NCI-H146 treated with DMSO at 0.1 percent for 48 hours (cell line): ENCODE results near the gene TENT5A.
A peak's percentile ranks its signal among the peaks of the same experiment; 100 is the strongest.
"Not testable (repeated sequence)": the region's sequence is repeated elsewhere in the genome, so short reads cannot be mapped to it uniquely, and the experiment has no call there.

ENCODE experiments used
- DNase-seq: peaks from one replicate; lab custom pipeline; 2025; ENCODE audit not compliant: unreplicated experiment; lab: John Stamatoyannopoulos, UW

Gene TENT5A

DNA sequence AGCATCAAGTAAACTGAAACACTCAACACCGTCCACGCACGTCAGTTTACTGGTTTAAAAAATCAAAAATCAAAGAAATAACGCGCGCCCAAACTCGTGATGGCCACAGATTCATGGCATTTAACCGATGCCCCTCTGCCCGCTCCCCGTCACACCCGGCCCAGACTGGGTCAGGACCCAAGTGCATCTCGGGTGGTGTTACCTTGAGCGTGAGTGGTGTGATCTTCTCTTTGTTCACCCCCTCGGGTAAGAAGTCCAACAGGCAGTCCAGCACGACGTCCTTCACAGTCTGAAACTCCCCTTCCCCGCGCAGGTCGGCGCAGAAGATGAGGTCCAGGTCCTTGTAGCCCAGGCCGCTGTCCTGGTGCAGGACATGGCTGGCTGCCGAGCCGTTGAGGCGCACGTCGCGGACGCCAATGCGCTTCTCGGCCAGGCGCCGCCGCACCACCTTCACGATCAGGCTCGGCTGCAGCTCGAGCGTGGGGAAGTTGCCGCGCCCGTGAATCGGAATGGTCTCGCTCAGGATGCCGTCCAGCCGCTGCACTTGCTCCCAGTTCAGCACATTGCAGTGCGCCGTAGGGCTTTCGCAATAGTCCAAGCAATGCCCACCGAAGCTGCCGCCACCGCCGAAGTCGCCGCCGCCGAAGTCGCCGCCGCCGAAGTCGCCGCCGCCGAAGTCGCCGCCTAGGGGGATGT, 945 bp downstream of the TENT5A start:
- peak; percentile 18 for DNase-seq

DNA sequence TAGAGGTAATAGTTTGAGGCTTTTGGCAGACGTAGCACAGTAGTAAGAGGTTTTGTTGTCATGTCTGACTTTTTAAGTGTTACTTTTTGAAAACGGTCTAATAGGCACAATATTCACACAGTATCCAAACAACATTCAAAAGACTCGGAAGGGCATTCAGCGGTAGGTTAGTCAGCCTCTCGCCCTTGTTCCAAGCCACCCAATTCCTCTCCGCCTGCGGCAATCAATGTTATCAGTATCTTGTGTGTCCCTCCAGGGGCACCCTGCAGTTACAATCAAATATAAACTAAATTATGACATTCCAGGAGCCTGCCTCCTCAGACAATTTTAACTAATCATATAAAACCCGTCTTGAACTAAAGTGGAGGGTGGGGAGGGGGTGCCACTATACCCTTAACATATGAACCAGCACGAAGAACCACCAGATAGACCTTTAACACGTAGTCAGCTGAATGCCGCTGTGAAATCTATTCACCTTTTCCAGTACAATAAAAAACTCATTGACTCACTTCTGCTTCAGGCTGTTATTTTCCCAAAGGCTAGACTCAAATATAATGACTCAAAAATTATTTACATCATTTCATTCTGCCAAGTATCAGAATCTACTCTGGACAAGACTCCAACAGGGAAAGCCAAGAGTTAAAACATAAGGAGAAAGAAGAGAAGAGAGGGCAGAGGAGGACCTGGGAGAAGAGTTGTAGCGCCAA, 1.6 kb downstream of the TENT5A start:
- peak; percentile 58 for DNase-seq

DNA sequence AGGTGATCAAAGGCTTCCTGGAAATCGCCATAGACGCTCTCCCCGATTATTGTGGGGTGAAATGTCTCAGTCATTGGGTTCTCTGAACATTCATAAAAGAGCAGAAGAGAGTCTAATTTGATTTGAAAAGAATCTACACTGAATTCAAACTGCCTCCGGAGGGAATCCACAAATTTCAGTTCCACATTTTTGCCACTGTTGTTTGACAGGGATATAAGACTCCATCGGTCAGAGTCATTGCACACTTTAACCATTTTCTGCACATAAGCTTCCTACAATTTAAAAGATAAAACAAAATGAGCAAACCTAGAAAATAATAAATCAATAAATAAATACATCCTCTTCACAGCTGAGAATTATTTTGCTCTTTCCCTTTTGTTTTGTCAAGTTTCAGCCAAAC, 2.3 kb downstream of the TENT5A start:
- DNase-seq: no peak

DNA sequence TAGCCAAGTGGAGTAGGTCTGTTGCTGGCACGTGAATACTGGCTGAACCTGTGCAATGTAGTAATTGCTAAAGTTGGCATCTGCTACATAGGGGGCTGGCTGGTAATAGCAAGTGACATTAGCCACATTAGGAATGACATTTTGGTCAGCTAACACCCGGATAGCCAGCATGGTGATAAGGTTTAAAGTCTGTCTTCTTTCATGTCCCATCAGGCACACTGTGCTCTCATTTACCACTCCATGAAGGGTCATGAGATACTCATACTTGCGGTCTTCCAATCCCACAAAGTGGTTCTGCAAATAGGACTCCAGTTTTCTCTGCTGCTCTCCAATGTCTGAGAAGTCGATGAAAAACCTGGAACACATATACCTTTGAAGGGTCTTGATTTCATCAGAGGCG, 2.8 kb downstream of the TENT5A start:
- no peak for DNase-seq

DNA sequence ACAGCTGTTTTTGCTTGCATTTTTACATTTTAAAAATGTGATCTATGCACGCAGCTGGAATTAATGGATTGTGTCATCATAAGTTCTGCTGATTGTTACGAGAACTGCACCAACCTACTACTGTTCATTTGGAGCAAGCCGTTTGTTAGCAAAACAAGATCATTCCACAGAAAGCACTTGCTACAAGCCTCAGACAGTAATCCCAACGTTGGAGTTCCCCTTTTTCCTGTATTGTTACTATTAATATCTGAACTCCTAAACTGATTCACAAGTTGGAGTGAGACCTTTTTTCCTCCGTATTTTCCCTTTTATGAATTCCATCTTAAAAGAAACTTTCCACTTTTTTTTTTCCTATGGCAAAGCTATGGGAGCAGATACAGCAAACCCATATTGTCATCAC, 3.5 kb downstream of the TENT5A start:
- DNase-seq: no peak

DNA sequence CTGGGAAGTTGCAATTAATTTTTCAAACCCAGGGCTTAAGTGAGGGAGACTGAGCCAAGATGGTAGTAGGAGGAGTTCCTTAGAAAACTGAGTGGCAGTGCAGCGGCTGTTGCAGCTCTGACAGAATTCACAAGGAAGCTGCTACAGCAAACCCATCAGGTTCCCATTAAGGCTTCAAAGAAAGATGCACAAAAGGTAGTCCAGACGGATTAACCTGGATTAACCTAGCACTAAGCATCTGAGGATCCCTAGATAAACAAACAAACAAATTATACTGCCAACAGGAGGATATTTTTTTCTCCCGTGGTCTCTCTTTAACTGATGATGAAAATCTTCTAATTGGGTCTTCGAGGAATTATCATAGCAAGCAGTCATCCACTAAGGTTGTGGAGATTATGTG, 5.2 kb downstream of the TENT5A start:
- DNase-seq: no peak

DNA sequence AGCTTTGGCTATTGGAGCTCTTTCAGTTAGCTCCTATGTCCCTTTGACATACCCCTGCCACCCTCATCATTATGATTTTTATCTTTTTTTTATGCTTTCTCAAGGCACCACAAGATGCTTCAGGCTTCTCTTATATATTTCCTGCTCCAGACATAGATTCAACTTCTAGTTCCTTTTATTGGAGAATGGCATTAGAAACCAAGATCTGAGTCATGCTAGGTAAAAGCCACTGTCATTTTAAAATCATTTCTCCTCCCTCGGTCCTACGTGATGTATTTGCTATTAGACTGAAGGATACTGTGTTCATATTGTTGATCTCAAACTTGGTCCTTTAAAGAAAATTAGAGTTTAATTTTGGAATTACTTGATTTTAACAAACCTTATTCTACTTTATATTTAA, 8.3 kb downstream of the TENT5A start:
- DNase-seq: no peak

DNA sequence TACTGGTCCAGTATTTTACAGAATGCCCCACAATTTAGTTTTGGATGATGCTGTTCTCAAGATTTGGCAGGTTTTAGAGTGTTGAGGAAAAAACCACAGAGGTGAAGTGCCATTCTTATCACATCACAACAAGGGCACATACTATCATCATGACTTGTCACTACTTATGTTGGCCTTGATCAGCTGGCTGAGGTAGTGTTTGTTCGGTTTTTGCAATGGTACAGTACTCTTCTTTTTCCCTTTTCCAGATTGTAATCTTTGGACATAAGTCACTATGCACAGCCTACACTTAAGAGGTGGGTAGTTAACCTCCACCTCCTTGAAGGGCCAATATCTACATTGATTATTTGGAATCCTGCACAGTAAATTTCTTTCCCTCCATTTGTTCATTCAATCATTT, 8.8 kb downstream of the TENT5A start:
- no peak for DNase-seq

DNA sequence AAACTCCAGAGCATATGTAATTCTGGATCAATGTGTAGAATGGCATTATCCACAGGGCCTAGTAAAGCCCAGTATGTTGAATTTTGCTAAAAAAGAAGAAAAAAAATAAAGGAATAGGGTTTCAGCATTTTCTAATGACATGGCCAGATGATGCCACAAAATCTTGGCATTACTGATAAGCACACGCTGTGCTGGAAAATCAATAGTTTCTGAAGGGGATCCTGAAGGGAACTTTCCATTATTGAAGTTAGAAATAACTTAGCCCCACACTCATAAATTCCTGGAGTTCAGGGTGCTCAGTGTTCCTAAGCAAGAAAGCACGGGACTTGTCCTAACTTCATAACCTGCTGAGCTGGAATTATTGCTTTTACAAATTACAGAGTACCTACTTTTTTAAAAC, 10.8 kb downstream of the TENT5A start:
- no peak for DNase-seq

DNA sequence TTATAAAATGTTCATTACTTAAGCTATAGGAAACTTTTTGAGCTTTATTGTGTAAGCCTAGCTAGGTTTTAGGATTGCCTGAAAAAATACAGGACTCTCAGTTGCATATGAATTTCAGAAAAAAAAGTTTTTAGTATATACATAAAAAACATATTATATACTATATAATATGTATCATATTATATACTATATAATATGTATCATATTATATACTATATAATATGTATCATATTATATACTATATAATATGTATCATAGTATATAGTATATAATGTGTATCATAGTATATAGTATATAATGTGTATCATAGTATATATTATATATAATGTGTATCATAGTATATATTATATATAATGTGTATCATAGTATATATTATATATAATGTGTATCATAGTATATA, 11.9 kb downstream of the TENT5A start:
- DNase-seq: not testable (repeated sequence)

DNA sequence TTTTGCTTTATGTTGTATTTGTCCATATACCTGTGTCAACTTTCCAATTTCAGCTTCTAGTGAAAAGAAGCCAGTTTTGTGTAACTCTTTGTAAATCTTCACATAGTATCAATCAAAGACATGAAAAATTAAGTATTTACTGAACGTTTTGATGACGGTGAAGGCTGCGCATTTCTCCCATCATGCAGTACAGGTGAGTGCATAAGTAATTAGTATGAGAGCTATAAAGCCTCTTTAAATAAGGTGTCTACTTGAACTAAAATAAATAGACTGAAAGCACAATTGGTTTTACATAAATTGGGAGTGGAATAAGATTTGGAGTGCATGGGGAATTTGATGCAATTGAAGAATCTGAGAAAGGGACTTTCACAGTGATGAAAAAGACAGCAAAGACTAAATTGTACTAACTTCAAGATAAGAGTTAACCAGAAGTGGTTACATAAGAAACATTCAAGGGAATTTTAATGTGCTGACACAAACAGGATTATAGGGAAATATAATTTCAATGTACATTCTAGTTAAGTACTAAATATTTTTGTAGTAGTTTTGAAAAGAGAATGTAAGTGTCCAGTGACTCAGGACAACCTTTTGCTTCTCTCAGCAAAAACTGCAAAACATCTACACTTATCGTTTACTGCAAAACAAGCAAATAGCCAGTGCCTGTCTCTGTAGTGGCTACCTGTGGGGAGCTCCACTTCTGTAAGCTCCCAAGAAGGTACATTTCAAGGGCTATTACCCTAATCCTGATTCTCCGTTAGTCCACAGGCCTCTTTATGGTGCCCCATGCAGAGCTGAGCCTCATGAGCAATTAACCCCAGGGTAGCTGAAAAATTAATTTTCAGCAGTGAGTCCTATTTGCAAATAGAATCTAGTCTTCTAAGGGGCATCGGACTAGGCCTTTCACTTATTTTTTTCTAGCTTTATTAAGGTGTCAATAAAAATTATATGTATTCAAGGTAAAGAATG, 13.0 kb downstream of the TENT5A start:
- no peak for DNase-seq

DNA sequence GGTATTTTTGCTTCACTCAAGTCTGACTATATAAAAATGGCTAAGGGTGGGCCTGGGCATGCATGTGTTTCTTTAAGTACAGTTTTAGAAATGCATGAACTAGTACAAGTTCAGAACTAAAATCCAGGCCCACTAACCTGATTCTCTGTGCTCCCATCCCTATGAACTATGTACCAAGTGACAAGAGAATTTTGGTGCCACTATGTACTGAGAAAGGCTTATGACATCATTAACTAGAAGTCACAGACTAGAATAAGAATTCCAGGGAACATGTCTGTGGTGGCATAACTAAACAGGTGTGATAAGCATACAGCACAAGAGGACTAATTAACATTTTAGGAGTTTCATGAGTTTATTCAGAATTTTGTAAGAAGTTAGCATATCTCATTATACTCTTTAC, 16.1 kb downstream of the TENT5A start:
- DNase-seq: no peak

DNA sequence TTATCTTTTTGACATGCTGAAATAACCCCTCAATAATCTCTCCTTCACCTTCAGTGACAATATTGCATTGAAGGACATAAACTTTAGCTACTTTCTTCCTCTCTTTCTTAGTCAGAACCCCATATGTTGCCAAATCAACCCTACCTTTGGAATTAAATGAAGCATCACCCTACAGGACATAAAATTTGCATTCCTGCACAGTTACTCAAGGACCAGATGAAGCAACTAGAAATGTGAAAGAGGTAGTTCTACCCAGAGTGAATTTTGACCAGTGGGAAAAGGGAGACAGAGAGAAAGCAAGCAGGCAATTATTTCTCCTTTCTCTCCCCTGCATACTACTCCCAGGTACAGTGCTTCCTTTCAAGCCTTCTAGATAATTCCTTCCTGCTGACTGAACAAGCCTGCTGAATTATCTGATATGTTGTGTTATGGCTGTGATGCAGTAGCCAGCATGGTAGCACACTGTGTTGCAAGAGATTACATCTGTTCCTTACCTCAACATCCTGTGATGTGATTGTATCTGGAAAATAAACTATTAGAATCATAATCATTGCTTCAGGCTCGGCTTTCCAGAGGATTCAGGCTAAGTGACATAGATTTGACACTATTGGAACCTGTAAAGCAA, 16.6 kb downstream of the TENT5A start:
- no peak for DNase-seq

DNA sequence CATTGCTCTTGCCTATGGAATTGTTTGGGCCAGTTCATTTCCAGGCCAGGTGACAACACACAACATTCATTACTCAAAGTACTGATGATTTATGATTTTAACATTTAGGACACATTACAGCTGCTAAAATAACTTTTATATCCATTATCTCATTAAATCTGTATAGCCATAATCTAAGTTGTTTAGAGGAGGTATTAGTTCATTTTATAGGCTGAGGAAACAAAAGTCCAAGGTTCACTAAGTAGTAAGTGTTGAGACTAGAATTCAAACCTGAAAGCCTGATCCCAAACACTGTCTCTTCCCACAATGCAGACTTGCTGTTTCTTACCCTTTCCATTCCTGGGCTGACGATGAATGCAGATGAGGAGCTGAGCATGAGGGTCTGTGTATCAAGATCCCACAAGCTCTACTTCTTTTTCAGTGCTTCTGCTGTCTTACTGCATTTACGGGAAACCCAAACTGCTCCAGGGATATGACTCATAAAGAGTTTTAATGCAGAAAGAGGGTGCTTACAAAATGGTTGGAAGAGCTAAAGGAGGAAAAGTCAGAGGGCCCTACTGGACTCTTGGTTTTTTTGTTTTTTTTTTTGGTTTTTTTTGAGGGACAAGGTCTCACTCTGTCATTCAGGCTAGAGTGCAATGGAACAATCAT, 17.9 kb downstream of the TENT5A start:
- DNase-seq: no peak

DNA sequence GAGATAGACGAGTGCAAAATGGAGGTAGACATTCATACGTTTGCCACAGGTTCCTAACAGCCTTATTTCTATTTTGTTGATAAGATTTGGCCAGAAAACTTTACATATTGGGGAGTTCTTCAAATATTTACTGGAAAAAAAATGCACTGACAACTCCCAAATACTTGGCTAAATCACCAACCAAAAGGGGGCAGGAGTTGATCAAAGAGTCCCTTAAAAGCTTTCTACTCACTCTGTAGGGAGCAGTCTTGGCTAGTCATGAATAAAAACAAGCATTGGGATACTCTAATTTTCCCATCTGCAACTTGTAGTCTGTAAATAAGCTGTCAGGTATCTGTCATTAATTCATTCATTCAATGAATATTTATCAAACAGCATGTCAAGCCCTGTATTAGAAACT, 18.4 kb downstream of the TENT5A start:
- no peak for DNase-seq

DNA sequence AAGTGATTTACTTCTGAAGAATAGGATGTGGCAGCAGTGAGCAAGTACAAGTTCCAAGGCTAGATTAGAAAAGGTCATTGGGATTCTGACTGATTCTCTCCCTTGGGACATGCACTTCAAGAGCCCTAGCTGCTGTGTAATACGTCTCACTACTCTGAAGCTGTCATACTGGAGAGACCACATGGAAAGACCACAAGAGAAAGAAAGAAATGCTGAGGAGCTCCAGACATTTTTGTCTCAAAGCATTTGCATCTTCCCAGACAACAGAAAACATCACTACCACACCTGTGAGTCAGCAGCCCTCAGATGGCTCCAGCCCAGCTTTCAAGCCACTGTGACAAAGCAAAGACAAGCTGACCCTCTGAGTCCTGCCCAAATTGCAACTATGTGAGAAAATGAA, 20.7 kb downstream of the TENT5A start:
- DNase-seq: no peak

DNA sequence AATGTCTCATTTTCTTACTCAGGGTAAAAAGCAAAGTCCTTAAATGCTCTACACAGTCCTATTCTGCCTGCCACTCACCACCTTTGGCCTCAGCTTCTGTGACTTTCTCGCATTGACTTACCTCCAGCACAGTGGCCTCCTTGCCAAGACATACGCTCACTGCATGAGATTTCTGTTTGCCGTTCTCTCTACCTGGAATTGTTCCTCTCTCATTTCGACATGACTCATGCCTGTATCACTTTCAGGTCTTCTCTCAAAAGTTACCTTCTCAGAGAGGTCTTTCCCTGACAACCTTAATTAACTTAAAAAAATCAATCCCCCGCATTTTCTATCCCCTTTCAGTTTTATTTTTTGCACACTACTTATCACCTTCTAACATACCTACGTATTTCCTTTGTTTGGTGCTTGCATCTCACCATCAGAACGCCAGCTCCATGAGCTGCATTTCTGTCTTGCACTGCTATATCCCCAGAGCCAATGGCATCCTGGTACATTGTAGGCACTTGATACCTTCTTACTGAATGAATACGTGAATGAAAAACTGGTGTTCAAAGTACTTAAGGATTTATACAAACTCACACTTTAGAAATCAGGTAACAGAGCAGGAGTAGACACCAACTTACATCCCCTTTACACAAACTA, 24.5 kb downstream of the TENT5A start:
- no peak for DNase-seq

DNA sequence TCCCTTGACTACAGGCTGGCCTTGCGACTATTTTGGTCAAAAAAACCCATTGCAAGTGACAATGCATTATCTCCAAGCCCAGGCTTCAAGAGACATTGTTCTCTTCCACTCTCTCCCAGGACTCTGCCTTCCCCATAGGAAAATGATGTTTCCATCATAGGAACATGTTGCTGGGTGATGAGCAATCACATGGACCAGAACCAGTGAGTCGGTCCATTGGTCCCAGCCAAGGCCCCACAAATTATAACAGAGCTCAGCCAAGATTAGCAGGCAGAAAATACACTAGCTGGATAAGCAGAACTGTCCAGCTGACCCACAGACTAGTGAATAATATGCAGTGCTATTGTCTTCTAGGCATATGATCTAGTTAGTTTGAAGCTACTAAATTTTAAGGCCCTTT, 27.4 kb downstream of the TENT5A start:
- DNase-seq: no peak

DNA sequence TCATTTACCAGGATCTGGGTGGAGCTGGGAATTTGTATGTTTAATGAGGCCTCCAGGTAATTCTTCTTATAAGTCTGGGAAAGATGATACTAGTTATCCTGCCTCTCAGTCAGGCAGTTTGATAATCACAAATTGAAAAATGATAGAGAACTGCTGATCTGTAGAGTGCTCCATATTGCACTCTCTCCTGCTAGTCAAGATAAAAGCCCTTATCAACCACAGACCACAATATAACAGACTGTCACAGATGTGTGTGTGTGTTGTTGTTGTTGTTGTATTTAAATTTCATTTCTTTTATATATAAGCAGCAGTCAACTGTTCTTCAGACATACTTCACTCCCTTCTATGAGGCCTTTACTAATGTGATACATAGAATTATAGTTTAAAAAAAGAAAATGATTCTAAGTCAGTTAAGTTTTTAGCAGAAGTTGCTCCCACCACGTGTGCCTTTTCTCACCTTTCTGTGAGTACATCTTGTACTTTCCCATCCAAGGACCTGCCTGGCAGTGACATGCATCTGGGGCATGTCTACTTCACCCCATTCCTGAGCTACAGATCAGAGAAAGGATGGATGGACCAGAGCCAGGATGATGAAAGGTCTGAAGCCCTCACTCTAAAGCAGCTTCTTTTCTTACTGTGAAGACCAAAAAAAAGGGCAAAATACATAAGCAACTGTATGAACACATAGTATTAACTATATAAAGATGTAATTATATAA, 29.8 kb downstream of the TENT5A start:
- no peak for DNase-seq

DNA sequence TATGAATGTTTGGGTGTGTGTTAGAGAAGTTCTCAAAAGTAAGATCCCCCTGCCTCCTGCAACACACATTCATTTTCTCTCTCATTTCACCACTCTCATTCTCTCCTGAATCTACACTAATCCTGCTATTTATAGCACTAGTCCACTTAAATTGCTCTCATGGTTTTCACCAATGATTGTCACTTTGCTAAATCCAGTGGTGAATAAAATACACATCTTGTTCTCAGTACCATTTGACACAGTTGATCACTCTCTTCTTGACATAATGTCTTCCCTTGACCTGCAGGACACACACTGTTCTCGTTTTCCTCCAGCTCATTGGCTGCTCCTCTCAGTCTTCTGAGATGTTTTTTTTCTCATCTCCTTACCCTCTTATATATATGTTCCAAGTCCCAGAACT, 32.1 kb downstream of the TENT5A start:
- DNase-seq: no peak
